Measurements from ENCODE around the gene L1TD1.
"Not testable (repeated sequence)": the region's sequence is repeated elsewhere in the genome, so short reads cannot be mapped to it uniquely, and the experiment has no call there.

The L1TD1 gene

DNA sequence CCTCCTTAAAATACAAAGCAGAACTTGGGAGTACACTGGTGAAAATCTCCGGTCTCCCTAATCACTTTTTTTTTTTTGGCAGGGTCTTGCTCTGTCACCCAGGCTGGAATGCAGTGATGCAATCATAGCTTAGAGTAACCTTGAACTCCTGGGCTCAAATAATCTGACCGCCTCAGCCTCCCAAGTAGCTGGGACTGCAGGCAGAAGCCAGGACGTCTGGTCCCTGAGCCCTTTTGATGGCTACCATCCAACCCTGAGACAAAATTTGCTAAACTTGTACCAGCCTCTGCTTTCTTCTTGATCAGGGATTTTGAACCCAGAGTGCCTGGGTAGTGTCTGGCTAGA is 4.1 kb downstream of the L1TD1 start:
- DNase-seq, result no peak

- DNase-seq, result no peak
Measured at GRCh38 chr1:62207187-62207586, 12.5 kb downstream of the L1TD1 start.

GRCh38 chr1:62208087-62208486 is 13.4 kb downstream of the L1TD1 start:
- DNase-seq, result no peak

DNA sequence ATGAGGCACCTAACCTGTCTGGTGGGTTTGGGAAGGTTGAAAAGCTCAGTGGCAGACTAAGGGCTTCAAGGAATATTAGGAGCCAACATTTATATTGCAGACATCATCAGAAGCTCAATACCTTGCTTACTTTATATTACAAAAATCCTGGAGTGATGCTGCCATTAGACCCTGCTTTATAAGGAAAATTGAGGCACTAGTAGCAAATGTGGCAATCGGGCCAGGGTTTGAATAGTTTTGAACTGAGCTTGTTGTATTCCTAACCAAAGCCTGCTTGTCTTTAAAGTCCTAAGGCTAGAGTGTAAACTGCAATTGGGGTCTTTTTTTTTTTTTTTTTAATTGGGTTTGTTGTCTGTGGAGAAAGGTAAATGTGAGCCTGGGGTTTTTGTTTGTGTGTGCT is 14.3 kb downstream of the L1TD1 start:
- DNase-seq, result no peak

DNA sequence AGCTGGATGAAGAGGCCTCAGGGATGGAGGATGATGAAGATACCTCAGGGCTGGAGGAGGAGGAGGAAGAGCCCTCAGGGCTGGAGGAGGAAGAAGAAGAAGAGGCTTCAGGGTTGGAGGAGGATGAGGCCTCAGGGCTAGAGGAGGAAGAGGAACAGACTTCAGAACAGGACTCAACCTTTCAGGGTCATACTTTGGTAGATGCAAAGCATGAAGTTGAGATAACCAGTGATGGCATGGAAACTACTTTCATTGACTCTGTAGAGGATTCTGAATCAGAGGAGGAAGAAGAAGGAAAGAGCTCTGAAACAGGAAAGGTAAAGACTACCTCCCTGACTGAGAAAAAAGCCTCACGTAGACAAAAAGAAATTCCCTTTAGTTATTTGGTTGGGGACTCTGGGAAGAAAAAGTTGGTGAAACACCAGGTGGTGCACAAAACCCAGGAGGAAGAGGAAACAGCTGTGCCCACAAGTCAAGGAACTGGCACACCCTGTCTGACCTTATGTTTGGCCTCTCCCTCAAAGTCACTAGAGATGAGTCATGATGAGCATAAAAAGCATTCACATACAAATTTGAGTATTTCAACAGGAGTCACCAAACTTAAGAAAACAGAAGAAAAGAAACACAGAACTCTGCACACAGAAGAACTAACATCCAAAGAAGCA is 15.4 kb downstream of the L1TD1 start:
- DNase-seq, result no peak

GRCh38 chr1:62210960-62211359 is 16.3 kb downstream of the L1TD1 start:
- DNase-seq, result no peak

DNA sequence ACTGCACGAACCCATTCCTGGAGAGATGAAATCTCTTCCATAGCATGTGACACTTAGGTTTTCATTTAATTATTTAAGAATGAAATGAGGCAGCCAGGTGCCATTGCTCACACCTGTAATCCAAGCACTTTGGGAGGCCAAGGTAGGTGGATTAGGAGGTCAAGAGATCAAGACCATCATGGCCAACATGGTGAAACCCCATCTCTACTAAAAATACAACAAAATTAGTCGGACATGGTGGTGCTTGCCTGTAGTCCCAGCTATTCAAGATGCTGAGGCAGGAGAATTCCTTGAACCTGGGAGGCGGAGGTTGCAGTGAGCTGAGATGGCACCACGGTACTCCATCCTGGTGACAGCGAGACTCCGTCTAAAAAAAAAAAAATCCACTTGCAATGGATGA is 17.8 kb downstream of the L1TD1 start:
- no peak for DNase-seq

DNA sequence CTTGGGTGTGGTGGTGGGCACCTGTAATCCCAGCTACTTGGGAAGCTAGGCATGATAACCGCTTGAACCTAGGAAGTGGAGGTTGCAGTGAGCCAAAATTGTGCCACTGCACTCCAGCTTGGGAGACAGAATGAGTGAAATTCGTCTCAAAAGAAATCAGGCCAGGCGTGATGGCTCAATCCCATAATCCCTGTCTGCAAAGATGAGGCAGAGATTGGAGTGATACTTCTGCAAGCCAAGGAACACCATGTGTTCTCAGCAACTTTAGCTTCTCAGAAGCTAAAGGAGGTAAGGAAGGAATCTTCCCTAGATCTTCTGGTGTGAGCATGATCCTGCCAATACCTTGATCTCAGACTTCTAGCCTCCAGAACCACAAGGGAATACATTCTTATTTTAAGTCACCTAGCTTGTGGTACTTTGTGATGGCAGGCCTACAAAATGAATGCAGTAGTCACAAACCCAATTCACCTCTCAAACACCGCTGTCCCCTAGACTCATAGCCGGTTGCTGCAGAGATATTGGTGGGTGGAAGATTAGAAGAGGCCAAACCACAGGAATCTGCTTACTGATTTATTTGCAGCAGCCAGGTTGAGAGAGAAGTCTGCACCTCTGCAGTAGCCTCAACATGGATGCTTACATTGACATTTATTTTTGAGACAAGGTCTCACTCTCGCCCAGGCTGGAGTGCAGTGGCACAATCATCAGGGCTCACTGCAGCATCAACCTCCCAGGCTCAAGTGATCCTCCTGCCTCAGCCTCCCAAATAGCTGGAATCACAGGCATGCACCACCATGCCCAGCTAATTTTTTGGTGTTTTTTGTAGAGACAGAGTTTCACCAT is 18.6 kb downstream of the L1TD1 start:
- no peak for DNase-seq

- no peak for DNase-seq
Measured at GRCh38 chr1:62218604-62219003, 24.0 kb downstream of the L1TD1 start.

DNA sequence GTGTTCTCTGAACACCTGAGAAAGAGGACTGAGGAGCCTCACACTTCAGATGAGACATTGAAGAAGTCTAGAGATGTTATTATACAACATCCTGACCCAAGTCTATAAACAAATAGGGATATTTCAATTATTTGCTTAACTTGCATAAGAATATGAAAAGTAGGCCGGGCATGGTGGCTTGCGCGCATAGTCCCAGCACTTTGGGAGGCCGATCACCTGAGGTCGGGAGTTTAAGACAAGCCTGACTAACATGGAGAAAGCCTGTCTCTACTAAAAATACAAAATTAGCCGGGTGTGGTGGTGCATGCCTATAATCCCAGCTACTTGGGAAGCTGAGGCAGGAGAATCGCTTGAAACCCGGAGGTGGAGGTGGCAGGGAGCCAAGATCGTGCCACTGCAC is 25.8 kb downstream of the L1TD1 start:
- not testable (repeated sequence) for DNase-seq

- no peak for DNase-seq
Measured at GRCh38 chr1:62221171-62221570, 26.5 kb downstream of the L1TD1 start.

DNA sequence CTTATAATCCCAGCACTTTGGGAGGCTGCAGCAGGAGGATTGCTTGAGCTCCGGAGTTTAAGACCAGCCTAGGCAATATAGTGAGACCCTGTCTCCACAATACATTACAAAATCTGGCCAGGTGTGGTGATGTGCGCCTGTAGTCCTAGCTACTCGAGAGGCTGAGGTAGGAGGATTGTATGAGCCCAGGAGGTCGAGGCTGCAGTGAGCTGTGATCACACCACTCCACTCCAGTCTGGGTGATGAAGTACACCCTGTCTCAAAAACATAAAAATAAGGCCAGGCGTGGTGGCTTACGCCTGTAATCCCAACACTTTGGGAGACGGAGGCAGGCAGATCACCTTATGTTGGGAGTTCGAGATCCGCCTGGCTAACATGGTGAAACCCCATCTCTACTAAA is 27.7 kb downstream of the L1TD1 start:
- DNase-seq, result no peak

- DNase-seq, result no peak
Measured at GRCh38 chr1:62224182-62224581, 29.5 kb downstream of the L1TD1 start.

- DNase-seq, result no peak
Measured at GRCh38 chr1:62227496-62227895, 32.8 kb downstream of the L1TD1 start.

GRCh38 chr1:62228136-62228882 is 33.7 kb downstream of the L1TD1 start:
- no peak for DNase-seq

DNA sequence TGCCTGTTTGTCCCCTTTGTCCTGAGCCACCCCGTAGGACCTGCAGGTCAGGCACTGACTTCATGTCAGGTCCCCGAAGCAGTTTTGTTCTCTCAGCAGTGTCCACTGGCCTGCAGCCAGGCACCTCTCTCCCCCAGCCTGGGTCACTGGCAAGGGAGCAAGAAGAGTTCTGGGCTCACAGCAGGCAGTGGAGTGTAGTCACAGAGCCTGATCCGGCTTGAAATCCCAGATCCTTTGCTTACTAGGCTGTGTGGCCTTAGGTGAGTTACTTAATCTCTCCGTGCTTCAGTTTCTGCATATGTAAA is 34.2 kb downstream of the L1TD1 start:
- DNase-seq, result no peak

DNA sequence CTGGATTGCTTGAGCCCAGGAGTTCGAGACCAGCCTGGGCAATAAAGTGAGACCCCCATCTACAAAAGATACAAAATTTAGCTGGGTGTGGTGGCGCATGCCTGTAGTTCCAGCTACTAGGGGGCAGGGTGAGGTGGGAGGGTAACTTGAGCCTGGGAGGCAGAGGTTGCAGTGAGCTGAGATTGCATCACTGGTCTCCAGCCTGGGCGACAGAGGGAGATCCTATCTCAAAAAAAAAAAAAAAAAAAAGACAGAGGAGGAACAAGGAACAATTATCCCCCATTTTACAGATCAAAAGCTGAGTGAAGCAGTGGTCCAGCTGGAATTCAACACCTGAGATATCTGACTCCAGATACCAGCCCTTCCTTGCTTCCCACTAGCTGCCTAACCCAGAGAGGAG is 34.8 kb downstream of the L1TD1 start:
- DNase-seq, result no peak

DNA sequence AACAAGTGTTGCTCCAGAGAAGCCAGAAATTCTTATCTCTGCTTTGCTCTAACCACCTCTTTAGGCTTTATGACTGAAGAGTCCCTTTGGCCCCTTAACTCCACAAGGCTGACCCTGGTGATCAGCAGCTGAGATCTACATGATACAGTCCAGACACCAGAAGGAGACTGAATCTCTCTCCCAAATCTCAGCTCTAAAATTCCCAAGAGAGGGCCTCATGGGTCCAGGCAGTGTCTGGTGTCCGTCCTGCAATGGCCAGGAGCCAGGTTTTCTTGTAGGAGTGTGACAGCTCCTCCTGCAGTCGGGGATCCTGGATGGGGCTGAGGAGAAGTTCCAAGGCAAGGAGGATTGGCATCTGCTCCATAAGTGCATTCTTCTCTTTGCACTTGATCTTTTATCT is 35.3 kb downstream of the L1TD1 start:
- no peak for DNase-seq

GRCh38 chr1:62230718-62231117 is 36.1 kb downstream of the L1TD1 start:
- DNase-seq, result no peak

- DNase-seq, result no peak
Measured at GRCh38 chr1:62232871-62233278, 38.2 kb downstream of the L1TD1 start.

DNA sequence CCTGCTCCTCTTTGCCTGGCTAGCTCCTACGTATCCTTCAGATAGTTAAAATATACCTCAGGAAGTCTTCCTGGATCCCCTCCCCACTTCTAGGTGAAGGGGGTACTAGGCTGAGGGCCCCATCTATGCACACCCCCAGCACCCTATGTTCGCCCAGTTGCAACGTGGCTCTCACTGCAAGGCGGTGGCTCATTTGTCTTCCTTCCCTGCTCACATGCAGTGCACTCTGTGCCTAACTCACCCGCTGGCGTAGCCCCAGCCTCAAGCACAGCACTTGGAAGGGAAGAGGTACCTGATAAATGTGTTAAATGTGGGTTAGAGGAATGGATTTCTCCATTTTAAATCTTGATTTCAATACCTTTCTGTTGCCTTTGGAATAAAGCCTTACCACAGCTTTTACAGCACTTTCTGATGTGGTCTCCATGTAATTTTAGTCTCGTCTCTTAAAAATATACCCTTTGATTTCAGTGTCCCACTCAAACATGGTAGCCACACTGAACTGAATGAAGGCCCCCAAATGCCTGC is 39.3 kb downstream of the L1TD1 start:
- DNase-seq, result no peak

DNA sequence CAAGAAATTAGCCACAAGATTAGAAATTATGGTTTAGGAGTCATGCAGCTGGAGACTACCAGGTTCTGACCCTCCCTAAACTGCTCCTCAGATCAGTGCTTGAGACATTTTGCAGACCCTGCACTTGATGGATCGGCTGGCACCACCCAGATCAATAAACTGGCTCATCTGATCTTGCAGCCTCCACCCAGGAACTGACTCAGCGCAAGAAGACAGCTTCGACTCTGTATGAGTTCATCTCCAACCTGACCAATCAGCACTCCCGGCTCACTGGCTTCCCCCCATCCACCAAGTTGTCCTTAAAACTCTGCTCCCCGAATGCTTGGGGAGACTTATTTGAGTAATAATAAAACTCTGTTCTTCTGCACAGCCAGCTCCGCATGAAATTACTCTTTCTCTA is 40.0 kb downstream of the L1TD1 start:
- DNase-seq, result no peak

GRCh38 chr1:62235576-62235975 is 40.9 kb downstream of the L1TD1 start:
- no peak for DNase-seq

GRCh38 chr1:62237361-62237760 is 42.7 kb downstream of the L1TD1 start:
- DNase-seq, result no peak
